ENCODE results near the gene KHDC3L.
"Not testable (repeated sequence)": the region's sequence is repeated elsewhere in the genome, so short reads cannot be mapped to it uniquely, and the experiment has no call there.

The KHDC3L gene

DNA sequence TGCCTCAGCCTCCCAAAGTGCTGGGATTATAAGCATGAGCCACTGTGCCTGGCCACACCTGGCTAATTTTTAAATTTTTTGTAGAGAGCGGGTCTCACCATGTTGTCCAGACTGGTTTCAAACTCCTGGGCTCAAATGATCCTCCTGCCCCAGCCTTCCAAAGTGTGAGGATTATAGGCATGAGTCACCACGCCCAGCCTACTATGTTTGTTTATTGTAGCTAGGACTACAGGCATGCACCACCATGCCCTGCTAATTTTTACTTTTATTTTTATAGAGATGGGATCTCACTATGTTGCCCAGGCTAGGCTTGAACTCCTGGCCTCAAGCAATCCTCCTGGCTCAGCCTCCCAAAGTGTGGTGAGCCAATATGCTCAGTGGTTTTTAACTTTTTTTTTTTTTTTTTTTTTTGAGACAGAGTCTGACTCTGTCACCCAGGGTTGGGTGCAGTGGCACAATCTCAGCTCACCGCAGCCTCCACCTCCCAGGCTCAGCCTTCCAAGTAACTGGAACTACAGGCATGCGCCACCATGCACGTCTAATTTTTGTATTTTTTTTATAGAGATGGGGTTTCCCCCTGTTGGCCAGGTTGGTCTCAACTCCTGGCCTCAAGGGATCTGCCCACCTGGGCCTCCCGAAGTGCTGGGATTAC is 20.1 kb downstream of the KHDC3L start:
- DNase-seq (ENCODE audit: low read depth) = no peak
- TF ChIP-seq, protein P1, sequence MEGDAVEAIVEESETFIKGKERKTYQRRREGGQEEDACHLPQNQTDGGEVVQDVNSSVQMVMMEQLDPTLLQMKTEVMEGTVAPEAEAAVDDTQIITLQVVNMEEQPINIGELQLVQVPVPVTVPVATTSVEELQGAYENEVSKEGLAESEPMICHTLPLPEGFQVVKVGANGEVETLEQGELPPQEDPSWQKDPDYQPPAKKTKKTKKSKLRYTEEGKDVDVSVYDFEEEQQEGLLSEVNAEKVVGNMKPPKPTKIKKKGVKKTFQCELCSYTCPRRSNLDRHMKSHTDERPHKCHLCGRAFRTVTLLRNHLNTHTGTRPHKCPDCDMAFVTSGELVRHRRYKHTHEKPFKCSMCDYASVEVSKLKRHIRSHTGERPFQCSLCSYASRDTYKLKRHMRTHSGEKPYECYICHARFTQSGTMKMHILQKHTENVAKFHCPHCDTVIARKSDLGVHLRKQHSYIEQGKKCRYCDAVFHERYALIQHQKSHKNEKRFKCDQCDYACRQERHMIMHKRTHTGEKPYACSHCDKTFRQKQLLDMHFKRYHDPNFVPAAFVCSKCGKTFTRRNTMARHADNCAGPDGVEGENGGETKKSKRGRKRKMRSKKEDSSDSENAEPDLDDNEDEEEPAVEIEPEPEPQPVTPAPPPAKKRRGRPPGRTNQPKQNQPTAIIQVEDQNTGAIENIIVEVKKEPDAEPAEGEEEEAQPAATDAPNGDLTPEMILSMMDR (IDR thresholded peaks at IDR 0.05; ENCODE audit: insufficient read depth, low read depth, low read length, missing control alignments) = no peak
- H3K4me3 ChIP-seq (ENCODE audit: low read depth, low read length) = no peak overlapping the region

DNA sequence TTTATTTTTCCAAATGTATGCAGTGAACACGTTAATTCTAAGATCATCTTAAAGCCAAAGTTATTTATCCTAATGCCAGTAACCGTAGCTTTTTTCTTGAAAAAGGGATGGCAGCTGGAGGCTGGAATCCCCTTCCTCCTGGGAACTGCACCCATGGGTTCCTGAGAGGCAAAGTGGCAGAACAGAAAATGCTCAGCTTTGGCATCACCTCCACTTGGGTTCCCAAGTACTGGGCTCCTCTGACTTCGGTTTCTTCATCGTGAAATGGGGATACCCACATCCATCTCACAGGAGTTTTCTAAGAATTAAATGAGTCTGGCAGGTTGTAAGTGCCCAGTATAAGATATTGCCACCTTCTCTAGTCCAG is 26.0 kb downstream of the KHDC3L start:
- no peak for DNase-seq (ENCODE audit: low read depth)
- TF ChIP-seq, protein P1 (IDR thresholded peaks at IDR 0.05; ENCODE audit: insufficient read depth, low read depth, low read length, missing control alignments) = no peak
- peak overlapping the region; percentile 64 for H3K4me3 ChIP-seq (ENCODE audit: low read depth, low read length)

DNA sequence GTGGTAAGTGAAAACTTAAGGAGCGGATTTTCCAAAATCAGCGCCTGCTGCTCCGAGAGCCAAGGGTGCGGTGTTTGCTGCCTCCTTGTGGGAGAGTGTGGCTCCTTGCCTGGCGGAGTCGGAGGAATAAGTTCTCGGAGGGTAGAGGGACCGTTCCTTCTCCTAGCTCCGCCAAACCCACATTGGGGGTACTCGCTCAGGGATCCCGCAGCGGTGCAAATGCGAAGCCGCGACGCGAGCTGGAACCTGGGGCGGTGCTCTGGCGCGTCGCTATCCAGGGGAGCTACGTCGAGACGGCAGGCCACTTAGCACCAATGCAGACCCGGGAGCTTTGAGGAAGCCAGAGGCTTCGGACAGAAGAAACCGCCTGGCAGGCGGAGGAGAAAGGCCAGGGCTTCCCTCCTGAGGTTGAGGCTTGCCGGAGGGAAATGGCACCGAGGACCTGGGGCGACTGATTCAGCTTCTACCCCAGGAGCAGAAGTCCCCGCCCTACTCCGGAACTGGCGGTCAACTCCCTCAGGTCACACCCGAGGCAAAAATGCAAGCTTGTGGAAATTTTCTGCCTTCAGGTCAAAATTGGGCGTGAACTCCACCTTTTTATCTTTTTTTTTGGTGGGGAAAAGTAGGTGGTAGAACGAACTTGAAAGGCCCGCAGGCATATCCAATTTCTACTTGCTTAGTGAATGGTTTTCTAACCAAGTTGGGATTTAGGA is 26.5 kb downstream of the KHDC3L start:
- DNase-seq (ENCODE audit: low read depth) = peak; percentile 74
- peak overlapping the region; percentile 64 for H3K4me3 ChIP-seq (ENCODE audit: low read depth, low read length)
- TF ChIP-seq, protein P1 (IDR thresholded peaks at IDR 0.05; ENCODE audit: insufficient read depth, low read depth, low read length, missing control alignments) = peak; percentile 67

DNA sequence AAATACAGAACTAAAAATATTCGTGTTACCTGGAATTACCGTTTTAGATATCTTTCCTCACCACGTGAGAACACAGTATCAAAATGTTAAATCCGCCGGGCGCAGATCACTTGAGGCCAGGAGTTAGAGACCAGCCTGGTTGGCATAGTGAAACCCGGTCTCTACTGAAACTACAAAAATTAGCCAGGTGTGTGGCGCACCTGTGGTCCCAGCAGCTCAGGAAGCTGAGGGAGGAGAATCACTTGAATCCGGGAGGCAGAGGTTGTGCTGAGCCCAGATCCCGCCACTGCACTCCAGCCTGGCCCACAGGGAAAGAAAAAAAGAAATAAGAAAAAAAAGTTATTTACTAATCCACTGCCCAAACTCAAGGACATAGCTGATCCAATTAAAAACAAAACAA is 27.4 kb downstream of the KHDC3L start:
- TF ChIP-seq, protein P1 (IDR thresholded peaks at IDR 0.05; ENCODE audit: insufficient read depth, low read depth, low read length, missing control alignments) = no peak
- H3K4me3 ChIP-seq (ENCODE audit: low read depth, low read length) = no peak overlapping the region
- peak; percentile 13 for DNase-seq (ENCODE audit: low read depth)

DNA sequence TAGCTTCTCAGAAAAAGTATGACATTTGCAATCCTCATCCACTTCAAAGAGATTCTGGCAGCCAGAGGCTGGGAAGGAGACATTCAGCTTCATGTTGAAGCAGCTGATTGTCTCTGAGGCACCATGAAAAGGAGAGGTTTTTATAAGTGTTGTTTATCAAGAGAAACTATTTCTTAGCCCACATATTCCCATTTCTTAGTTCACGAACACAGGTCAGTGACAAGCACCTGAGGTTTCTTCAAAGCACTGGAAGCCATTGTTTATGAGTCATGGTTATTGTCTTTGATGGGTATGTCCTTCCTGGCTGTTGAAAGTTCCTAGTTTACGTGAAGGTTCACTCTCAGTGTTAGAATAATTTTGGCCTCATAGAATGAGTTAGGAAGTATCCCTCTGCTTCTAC is 29.2 kb downstream of the KHDC3L start:
- TF ChIP-seq, protein P1 (IDR thresholded peaks at IDR 0.05; ENCODE audit: insufficient read depth, low read depth, low read length, missing control alignments) = no peak
- H3K4me3 ChIP-seq (ENCODE audit: low read depth, low read length) = no peak overlapping the region
- no peak for DNase-seq (ENCODE audit: low read depth)

DNA sequence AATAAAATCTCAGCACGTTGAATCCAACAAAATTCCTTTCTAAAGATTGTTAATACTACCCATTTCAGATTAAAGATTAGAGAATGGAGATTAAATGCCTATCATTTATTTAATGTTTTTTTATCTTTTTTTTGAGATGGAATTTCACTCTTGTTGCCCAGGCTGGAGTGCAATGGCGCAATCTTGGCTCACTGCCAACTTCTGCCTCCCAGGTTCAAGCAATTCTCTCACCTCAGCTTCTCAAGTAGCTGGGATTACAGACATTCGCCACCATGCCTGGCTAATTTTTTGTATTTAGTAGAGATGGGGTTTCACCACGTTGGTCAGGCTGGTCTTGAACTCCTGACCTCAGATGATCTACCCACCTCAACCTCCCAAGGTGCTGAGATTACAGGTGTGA is 29.7 kb downstream of the KHDC3L start:
- not testable (repeated sequence) for DNase-seq (ENCODE audit: low read depth); H3K4me3 ChIP-seq (ENCODE audit: low read depth, low read length)

DNA sequence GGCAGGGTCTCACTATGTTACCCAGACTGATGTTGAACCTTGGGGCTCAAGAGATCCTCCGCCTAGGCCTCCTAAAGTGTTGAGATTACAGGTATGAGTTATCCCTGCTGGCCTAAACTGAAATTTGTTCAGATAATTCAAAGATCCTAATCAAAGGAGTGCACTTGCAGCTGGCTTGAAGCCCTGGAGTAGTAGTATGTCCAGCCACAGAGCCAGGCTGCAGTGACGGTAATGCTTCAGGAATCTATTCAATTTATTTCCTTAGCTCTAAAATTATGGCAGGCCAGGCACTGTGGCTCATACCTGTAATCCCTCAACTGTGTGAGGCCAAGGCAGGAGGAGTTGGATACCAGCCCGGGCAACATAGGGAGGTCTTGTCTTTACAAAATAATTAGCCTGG is 30.8 kb downstream of the KHDC3L start:
- TF ChIP-seq, protein P1 (IDR thresholded peaks at IDR 0.05; ENCODE audit: insufficient read depth, low read depth, low read length, missing control alignments) = no peak
- no peak overlapping the region for H3K4me3 ChIP-seq (ENCODE audit: low read depth, low read length)
- DNase-seq (ENCODE audit: low read depth) = no peak

Data from GM12865 (cell line).